D721Med (cell line): ENCODE results near the gene KLK5.

Experiments used
- DNase-seq: peaks from one replicate; pipeline ENCODE4 v3.0.0; 2011; ENCODE audit warnings: low spot score; ENCODE audit not compliant: insufficient read length
- FAIRE-seq: peaks from 2 replicates; lab custom pipeline; 2011; peaks lifted over from hg19 to GRCh38; lab: Jason Lieb, UNC
- CTCF ChIP-seq: IDR thresholded peaks from 2 replicates; pipeline ENCODE4 v1.5.1; 2012; ENCODE audit warnings: mild to moderate bottlenecking, control low read depth; ENCODE audit not compliant: insufficient read depth; ENCODE audit errors: missing control alignments

The KLK5 gene

DNA sequence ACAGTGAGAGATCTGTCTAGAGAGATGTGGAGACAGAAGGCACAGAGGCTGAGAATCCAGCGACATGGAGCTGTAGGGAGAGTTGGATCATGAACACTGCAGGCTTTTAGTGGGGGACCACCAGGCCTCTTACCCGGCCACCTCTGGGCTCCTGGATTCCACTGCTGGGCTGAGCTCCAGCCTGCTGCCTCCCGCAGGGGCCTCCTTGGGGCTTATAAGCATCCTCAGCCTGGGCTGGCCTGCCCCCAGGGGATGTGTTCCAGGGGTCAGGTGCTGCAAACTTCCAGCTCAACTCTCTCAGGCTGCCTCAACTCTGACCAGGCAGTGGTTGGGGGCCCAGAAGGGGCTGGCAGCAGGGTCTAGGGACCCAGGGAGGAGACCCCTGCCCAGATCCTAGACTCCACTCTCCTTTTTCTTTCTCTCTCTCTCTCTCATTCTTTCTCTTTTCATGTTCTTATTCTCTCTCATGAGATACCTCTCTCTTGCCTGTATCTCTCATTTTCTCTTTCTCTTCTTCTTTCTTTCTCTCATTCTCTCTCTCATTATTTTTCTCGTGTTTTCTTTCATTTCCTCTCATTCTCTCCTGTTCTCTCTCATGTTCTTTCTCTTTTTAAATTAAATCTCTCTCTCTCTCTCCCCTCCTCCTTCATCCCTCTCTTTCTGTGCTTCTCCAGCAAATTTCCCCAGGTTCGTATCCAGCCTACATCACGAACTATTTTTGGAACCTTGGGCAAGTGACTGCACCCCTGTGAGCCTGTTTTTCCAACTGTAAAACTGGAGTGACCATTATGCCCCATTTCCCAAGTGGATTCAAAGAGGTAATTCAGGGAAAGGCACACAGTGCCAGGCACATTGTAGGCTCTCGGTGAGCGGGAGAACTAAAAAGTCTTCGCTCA, 41.4 kb downstream of the KLK5 start, which contains the start of gene KLK4:
Gene KLK4, minus strand, starts transcription at position 190 of the 896 bp plus-strand sequence. CDS start 657 bp downstream, outside the sequence.
- no peak for TF ChIP-seq CTCF
- FAIRE-seq: no peak
- DNase-seq: no peak

DNA sequence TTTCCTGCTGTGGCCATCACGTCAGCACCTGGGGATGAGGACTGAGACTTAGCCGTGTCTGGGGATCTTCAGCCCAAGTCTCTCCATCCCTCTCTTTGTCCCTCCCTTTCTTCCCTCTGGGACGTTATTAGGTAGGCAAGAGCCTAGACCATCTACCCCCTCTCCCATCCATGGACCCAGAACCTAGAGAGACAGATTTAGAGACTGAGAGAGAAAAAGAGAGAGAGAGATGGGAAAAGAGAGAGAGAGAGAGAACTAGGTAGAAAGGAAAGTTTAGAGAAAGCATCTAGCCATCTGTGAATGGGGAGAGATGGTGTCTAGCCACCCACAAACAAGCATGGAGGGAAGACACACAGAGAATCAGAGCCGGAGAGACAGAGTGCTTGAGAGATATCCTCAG, 42.1 kb downstream of the KLK5 start:
- FAIRE-seq (no peak), DNase-seq (no peak)
- no peak for TF ChIP-seq CTCF

DNA sequence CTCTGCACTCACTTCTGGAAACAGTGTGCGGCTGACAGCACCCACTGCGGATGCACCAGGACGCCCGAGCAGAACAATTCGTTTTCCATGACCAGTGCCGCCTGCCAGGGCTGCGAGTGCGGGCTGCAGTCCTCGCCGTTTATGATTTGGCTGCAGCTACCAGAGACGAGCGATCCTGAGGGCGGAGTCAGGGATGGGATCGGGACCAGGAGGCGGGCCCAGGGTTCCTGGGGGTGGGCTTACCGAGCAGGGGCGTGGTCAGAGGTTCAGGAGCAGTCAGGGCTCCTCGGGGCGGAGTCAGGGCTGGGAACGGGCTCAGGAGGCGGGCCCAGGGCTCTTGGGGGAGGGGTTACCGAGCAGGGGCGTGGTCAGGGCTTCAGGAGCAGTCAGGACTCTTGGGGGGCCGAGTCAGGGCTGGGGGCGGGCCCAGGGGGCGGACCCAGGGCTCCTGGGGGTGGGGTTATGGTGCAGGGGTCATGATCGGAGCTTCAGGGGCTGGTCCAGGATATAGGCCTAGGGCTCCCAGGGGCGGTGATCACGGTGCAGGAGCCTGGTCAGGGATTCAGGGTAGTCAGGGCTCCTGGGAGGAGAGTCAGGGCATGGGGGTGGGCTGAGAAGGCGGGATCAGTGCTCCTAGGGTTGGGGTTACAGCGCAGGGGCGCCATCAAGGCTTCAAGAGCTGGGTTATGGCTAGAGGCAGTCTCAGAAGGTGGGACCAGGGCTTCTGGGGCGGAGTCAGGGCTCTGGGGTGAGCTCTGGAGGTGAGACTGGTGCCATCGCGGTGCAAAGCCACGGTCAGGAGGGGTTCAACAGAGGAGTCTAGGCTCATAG, 43.4 kb downstream of the KLK5 start:
- DNase-seq: no peak
- no peak for FAIRE-seq
- no peak for TF ChIP-seq CTCF

DNA sequence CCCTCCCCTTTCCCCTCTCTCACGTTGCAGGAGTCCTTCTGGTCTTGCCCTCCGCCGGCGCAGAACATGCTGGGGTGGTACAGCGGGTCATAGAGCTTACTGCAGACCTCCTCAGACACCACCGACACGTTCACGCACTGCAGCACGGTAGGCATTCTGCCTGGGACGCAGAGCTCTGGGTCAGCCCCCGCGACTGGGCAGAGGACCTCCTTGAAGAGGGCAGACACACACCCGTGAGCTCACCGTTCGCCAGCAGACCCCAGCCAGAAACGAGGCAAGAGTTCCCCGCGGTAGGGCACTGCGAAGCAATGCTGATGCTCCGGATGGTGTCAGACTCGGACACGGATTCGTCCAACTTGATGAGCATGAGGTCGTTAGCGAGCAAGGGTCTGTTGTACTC, 44.5 kb downstream of the KLK5 start:
- TF ChIP-seq CTCF: no peak
- no peak for FAIRE-seq

GRCh38 chr19:50906217-50906616, 46.6 kb downstream of the KLK5 start:
- FAIRE-seq: no peak
- DNase-seq: no peak

More for the DNA sequence above, 44.5 kb downstream of the KLK5 start:
- no peak for DNase-seq

DNA sequence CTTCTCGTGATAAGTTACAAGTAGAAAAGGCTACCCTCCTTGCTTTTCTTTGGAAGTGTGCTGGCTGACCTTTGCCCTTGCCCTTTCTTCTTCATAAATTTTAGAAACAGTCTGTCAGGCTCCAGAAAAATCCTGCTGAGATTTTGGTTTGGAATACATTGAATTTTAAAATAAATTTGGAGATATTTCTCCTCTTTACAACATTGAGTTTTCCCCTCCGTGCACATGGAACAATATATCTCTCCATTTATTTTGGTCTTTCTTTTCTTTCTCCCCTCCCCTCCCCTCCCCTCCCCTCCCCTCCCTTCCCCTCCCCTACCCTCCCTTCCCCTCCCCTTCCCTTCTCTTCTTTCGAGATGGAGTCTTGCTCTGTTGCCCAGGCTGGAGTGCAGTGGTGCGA, 50.2 kb downstream of the KLK5 start:
- FAIRE-seq: no peak
- DNase-seq: no peak
- no peak for TF ChIP-seq CTCF

More at GRCh38 chr19:50906217-50906616, 46.6 kb downstream of the KLK5 start:
- TF ChIP-seq CTCF: peak; percentile 43
